ENCODE measurements around the gene UGT1A8. TPM values are rescaled to one million over a fixed set of nuclear protein-coding genes. Genes with fewer than 3 reads are reported as not detected.

UGT1A8 gene
- polyA plus RNA-seq, 1 of the 3 experiments (the other 2 are of a cell fraction) = not detected

DNA sequence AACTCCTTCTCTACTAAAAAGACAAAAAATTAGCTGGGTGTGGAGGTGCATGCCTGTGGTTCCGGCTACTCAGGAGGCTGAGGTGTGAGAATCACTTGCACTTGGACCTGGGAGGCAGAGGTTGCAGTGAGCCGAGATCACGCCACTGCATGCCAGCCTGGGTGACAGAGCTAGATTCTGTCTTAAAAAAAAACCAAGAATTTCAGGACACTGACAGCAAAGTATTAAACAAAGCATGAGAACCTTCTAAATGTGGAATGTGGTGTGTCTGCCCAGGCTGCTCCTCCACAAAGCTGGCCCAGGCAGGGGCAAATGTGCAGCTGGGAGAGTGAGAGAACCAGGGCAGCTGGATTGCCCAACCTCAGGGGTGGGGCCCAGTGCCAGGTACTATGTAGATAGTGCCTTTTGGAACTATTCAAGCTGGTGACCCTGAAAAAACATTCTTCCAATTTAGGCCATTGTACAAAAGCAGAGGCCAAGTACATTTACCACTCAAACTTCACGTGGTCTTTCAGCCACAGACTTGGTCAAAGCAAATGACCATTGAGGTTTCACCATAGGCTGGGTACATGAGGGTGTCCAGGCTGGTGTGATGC is 88.6 kb downstream of the UGT1A8 start:
- Histone ChIP-seq H3K27ac (ENCODE audit: low read depth in 2 of 2, low read length in 1 of 2) (no peak overlapping the region), H3K9me3 (no peaks in the 10 kb centered on the region), H3K4me3 (ENCODE audit: low read depth in 2 of 2, low read length in 1 of 2) (no peak overlapping the region), H3K4me2 (no peak overlapping the region), H3K9me2 (no peaks in the 10 kb centered on the region), H3K79me2 (ENCODE audit: insufficient read depth) (no peaks in the 10 kb centered on the region), H4K20me1 (ENCODE audit: insufficient read depth) (no peaks in the 10 kb centered on the region), H3K4me1 (ENCODE audit: control insufficient read depth in 1 of 2, insufficient read depth in 2 of 2, low read depth in 1 of 2, low read length in 1 of 2) (peaks cover 0 to 18% of the 10 kb centered on the region in 2 experiments; a peak in 1 of 4 replicates), H2AFZ (ENCODE audit: low read depth) (no peak overlapping the region), H3F3A (replicated peaks; ENCODE audit: insufficient read depth) (peaks cover 2% of the 10 kb centered on the region), H3K9ac (no peak overlapping the region), H3K27me3 (ENCODE audit: insufficient read depth) (no peaks in the 10 kb centered on the region), H3K36me3 (replicated peaks in 1 of 2; ENCODE audit: control insufficient read depth in 1 of 2, insufficient read depth in 2 of 2, low read length in 1 of 2) (no peaks in the 10 kb centered on the region)
- ChIA-PET POLR2A (no interaction called here), CTCF (no interaction called here)
- no peak for DNase-seq
- 60% methylated on average over 4 of the region's 4 CpGs for WGBS (ENCODE audit: low lambda C conversion rate)
- no peak for TF ChIP-seq TEAD4 (IDR thresholded peaks at IDR 0.05; ENCODE audit: borderline replicate concordance, insufficient read depth)
- TF ChIP-seq, protein P1, sequence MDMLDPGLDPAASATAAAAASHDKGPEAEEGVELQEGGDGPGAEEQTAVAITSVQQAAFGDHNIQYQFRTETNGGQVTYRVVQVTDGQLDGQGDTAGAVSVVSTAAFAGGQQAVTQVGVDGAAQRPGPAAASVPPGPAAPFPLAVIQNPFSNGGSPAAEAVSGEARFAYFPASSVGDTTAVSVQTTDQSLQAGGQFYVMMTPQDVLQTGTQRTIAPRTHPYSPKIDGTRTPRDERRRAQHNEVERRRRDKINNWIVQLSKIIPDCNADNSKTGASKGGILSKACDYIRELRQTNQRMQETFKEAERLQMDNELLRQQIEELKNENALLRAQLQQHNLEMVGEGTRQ (IDR thresholded peaks at IDR 0.05; ENCODE audit: borderline replicate concordance, low read depth, low read length) = no peak
- no peak for TF ChIP-seq FOXM1 (IDR thresholded peaks at IDR 0.05; ENCODE audit: low read depth)
- TF ChIP-seq RCOR1 (IDR thresholded peaks at IDR 0.05; ENCODE audit: low read length) = no peak
- no peak for TF ChIP-seq EP300 (IDR thresholded peaks at IDR 0.05; ENCODE audit: borderline replicate concordance in 1 of 2, low read depth in 1 of 2, low read length in 1 of 2)
- no peak for TF ChIP-seq TAF1 (IDR thresholded peaks at IDR 0.05; ENCODE audit: borderline replicate concordance, low read depth, low read length)
- TF ChIP-seq RAD21 (IDR thresholded peaks at IDR 0.05; ENCODE audit: low read length) = no peak
- no peak for TF ChIP-seq CHD2 (IDR thresholded peaks at IDR 0.05; ENCODE audit: low read length, partially characterized antibody)
- TF ChIP-seq, protein P2, sequence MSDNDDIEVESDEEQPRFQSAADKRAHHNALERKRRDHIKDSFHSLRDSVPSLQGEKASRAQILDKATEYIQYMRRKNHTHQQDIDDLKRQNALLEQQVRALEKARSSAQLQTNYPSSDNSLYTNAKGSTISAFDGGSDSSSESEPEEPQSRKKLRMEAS (IDR thresholded peaks at IDR 0.05; ENCODE audit: low read depth) = no peak
- no peak for TF ChIP-seq RXRA (IDR thresholded peaks at IDR 0.05; ENCODE audit: borderline replicate concordance, low read depth)
- no peak for TF ChIP-seq TCF12 (IDR thresholded peaks at IDR 0.05)
- TF ChIP-seq POLR2AphosphoS5 (IDR thresholded peaks at IDR 0.05; ENCODE audit: low read depth, low read length) = no peak
- TF ChIP-seq, protein P3, sequence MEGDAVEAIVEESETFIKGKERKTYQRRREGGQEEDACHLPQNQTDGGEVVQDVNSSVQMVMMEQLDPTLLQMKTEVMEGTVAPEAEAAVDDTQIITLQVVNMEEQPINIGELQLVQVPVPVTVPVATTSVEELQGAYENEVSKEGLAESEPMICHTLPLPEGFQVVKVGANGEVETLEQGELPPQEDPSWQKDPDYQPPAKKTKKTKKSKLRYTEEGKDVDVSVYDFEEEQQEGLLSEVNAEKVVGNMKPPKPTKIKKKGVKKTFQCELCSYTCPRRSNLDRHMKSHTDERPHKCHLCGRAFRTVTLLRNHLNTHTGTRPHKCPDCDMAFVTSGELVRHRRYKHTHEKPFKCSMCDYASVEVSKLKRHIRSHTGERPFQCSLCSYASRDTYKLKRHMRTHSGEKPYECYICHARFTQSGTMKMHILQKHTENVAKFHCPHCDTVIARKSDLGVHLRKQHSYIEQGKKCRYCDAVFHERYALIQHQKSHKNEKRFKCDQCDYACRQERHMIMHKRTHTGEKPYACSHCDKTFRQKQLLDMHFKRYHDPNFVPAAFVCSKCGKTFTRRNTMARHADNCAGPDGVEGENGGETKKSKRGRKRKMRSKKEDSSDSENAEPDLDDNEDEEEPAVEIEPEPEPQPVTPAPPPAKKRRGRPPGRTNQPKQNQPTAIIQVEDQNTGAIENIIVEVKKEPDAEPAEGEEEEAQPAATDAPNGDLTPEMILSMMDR (IDR thresholded peaks at IDR 0.05) = no peak
- TF ChIP-seq SMC3 (IDR thresholded peaks at IDR 0.05; ENCODE audit: low read depth, low read length) = no peak
- no peak for TF ChIP-seq YY1 (IDR thresholded peaks at IDR 0.05; ENCODE audit: low read depth)
- no peak for TF ChIP-seq NFIC (IDR thresholded peaks at IDR 0.05; ENCODE audit: borderline replicate concordance)

DNA sequence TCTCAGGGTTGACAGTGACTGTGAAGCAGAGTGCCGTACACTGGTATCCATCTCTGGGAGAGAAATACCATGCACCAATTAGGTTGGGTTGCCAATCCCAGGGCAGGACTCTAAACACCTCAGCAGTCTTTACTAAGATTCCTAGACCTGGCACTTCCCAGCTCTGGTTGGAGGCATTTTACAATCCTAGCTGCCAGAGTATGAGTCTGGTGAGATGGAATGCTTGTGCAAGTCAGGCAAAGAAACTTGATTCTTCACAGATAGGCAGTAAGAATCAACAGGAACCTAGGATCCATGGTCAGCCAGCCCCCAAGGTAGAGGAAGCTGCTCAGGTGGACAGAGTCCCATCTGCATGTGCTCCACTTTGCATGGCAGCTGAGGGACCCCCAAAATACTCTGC is 89.3 kb downstream of the UGT1A8 start:
- Histone ChIP-seq H3K9me3 (no peaks in the 10 kb centered on the region), H3K9ac (no peak overlapping the region), H3K27me3 (ENCODE audit: insufficient read depth) (no peaks in the 10 kb centered on the region), H3K4me1 (ENCODE audit: control insufficient read depth in 1 of 2, insufficient read depth in 2 of 2, low read depth in 1 of 2, low read length in 1 of 2) (peaks cover 0 to 18% of the 10 kb centered on the region in 2 experiments; a peak in 2 of 4 replicates), H2AFZ (ENCODE audit: low read depth) (no peak overlapping the region), H3K4me3 (ENCODE audit: low read depth in 2 of 2, low read length in 1 of 2) (no peak overlapping the region), H3K36me3 (replicated peaks in 1 of 2; ENCODE audit: control insufficient read depth in 1 of 2, insufficient read depth in 2 of 2, low read length in 1 of 2) (no peaks in the 10 kb centered on the region), H3K4me2 (no peak overlapping the region; the same call in 1 of the 2 replicates), H3K79me2 (ENCODE audit: insufficient read depth) (no peaks in the 10 kb centered on the region), H4K20me1 (ENCODE audit: insufficient read depth) (no peaks in the 10 kb centered on the region), H3F3A (replicated peaks; ENCODE audit: insufficient read depth) (peaks cover 2% of the 10 kb centered on the region), H3K27ac (ENCODE audit: low read depth in 2 of 2, low read length in 1 of 2) (no peak overlapping the region), H3K9me2 (no peaks in the 10 kb centered on the region)
- DNase-seq = no peak
- POLR2A ChIA-PET = no interaction called here
- 33% methylated on average over 1 of the region's 1 CpG for WGBS (ENCODE audit: low lambda C conversion rate)
- CTCF ChIA-PET = no interaction called here
- TF ChIP-seq, protein P4, sequence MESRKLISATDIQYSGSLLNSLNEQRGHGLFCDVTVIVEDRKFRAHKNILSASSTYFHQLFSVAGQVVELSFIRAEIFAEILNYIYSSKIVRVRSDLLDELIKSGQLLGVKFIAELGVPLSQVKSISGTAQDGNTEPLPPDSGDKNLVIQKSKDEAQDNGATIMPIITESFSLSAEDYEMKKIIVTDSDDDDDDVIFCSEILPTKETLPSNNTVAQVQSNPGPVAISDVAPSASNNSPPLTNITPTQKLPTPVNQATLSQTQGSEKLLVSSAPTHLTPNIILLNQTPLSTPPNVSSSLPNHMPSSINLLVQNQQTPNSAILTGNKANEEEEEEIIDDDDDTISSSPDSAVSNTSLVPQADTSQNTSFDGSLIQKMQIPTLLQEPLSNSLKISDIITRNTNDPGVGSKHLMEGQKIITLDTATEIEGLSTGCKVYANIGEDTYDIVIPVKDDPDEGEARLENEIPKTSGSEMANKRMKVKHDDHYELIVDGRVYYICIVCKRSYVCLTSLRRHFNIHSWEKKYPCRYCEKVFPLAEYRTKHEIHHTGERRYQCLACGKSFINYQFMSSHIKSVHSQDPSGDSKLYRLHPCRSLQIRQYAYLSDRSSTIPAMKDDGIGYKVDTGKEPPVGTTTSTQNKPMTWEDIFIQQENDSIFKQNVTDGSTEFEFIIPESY (IDR thresholded peaks at IDR 0.05; ENCODE audit: borderline replicate concordance, low read depth) = no peak
- no peak for TF ChIP-seq RCOR1 (IDR thresholded peaks at IDR 0.05; ENCODE audit: low read length)
- TF ChIP-seq MEF2A (IDR thresholded peaks at IDR 0.05; ENCODE audit: borderline replicate concordance, low read depth) = no peak
- TF ChIP-seq EP300 (IDR thresholded peaks at IDR 0.05; ENCODE audit: borderline replicate concordance in 1 of 2, low read depth in 1 of 2, low read length in 1 of 2) = no peak; a peak in 1 of 4 replicates
- TF ChIP-seq, protein P5, sequence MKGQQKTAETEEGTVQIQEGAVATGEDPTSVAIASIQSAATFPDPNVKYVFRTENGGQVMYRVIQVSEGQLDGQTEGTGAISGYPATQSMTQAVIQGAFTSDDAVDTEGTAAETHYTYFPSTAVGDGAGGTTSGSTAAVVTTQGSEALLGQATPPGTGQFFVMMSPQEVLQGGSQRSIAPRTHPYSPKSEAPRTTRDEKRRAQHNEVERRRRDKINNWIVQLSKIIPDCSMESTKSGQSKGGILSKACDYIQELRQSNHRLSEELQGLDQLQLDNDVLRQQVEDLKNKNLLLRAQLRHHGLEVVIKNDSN (IDR thresholded peaks at IDR 0.05; ENCODE audit: borderline replicate concordance, low read depth) = no peak
- TF ChIP-seq, protein P6, sequence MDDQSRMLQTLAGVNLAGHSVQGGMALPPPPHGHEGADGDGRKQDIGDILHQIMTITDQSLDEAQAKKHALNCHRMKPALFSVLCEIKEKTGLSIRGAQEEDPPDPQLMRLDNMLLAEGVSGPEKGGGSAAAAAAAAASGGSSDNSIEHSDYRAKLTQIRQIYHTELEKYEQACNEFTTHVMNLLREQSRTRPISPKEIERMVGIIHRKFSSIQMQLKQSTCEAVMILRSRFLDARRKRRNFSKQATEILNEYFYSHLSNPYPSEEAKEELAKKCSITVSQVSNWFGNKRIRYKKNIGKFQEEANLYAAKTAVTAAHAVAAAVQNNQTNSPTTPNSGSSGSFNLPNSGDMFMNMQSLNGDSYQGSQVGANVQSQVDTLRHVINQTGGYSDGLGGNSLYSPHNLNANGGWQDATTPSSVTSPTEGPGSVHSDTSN (IDR thresholded peaks at IDR 0.05) = no peak
- TF ChIP-seq TAF1 (IDR thresholded peaks at IDR 0.05; ENCODE audit: borderline replicate concordance, low read depth, low read length) = no peak
- TF ChIP-seq FOXM1 (IDR thresholded peaks at IDR 0.05; ENCODE audit: low read depth) = no peak

All from SK-N-SH (cell line).